ENCODE results near the gene GCNA. TPM values are rescaled to one million over a fixed set of nuclear protein-coding genes. Genes with fewer than 3 reads are reported as not detected.
"Not testable (repeated sequence)": the region's sequence is repeated elsewhere in the genome, so short reads cannot be mapped to it uniquely, and the experiment has no call there.

The GCNA gene
- total RNA-seq, 2 donors from 2014 or later: 0.48 to 3.0 TPM

DNA sequence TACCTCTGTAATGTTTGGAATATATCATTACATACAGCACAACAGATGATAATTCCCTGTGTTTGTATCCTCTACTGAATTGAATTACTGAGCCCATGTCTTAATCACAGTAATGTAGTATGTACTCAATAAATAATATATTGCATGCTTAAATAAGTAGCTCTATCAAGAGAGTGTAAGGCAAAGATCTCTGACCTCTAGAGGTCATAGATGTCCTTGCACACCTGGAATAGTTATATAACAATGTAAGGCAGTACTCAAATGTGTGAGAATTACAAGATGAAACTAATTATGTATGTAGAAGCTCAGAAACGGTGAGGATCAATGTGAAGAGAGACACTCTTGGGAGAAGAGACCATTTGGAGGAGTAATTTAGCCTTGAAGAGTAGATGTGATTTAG lies 14.3 kb upstream of the GCNA start:
- no peak overlapping the region for H3K27ac ChIP-seq
- H3K4me1 ChIP-seq: no peaks in the 10 kb centered on the region
- H3K36me3 ChIP-seq: peaks cover 74% of the 10 kb centered on the region
- H3K27me3 ChIP-seq: no peaks in the 10 kb centered on the region
- no peak for DNase-seq (ENCODE audit: low spot score)
- H3K9me3 ChIP-seq: no peaks in the 10 kb centered on the region
- no peak for TF ChIP-seq CTCF (IDR thresholded peaks at IDR 0.05)
- H3K4me3 ChIP-seq: no peak overlapping the region

DNA sequence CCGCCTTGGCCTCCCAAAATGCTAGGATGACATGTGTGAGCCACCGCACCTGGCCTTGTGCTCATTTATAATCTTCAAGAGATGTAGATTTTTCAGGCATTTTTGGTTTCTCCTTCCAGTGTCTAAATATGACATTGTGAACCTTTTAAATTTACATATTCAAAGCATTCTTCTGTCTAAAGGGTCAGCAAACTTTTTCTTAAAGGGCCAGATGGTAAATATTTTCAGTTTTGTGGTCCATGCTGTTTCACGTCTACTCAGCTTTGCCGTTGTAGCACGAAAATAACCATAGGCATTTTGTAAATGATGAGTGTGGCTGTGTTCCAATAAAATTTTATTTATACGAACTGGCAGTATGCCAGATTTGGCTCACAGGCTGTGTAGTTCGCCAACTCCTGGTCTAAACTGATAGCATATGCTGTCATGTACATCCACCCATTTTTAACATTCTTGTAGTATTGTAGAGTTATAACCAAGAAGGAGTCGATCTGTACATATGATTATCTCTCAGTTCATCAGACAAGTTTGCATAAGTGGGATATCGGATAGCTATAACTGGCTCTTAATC lies 12.7 kb upstream of the GCNA start:
- Histone ChIP-seq H3K36me3 (peaks cover 70% of the 10 kb centered on the region), H3K4me1 (no peaks in the 10 kb centered on the region), H3K9me3 (no peaks in the 10 kb centered on the region), H3K4me3 (no peak overlapping the region), H3K27me3 (no peaks in the 10 kb centered on the region), H3K27ac (no peak overlapping the region)
- TF ChIP-seq CTCF (IDR thresholded peaks at IDR 0.05): no peak
- no peak for DNase-seq (ENCODE audit: low spot score)

DNA sequence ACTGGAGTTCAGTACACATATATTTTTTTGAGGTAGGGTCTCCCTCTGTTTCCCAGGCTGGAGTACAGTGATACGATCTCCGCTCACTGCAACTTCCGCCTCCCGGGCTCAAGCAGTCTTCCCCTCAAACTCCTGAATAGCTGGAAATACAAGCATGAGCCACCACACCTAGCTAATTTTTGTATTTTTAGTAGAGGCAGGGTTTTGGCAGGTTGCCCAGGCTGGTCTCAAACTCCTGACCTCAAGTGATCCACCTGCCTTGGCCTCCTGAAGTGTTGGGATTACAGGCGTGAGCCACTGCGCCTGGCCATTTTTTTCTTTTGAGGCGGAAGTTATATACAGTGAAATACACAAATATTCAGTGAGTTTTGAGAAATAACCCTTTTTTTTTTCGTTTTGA lies 6.8 kb upstream of the GCNA start:
- not testable (repeated sequence) for DNase-seq (ENCODE audit: low spot score); H3K27me3 ChIP-seq; H3K4me3 ChIP-seq; H3K9me3 ChIP-seq; H3K27ac ChIP-seq; H3K4me1 ChIP-seq
- peaks cover 42% of the 10 kb centered on the region for H3K36me3 ChIP-seq

DNA sequence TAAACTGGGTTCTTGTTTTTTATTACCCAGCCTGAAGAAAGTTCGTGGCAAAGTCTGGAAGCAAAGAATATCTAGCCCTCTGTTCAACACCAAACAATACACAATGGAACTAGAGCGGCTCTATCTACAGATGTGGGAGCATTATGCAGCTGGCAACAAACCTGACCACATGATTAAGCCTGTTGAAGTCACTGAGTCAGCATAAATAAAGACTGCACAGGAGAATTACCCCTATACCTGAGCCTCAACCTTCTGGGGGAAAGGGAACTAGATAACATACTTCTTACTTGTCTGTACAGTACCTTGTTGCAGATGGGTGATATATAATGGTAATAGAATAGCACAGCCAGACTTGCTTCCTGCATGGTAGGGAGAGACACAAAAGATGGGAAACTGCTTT lies 4.6 kb upstream of the GCNA start:
- no peak for DNase-seq (ENCODE audit: low spot score)
- H3K27ac ChIP-seq: no peak overlapping the region
- H3K27me3 ChIP-seq: no peaks in the 10 kb centered on the region
- H3K9me3 ChIP-seq: no peaks in the 10 kb centered on the region
- H3K36me3 ChIP-seq: peaks cover 28% of the 10 kb centered on the region
- no peak for TF ChIP-seq CTCF (IDR thresholded peaks at IDR 0.05)
- no peaks in the 10 kb centered on the region for H3K4me1 ChIP-seq
- no peak overlapping the region for H3K4me3 ChIP-seq

DNA sequence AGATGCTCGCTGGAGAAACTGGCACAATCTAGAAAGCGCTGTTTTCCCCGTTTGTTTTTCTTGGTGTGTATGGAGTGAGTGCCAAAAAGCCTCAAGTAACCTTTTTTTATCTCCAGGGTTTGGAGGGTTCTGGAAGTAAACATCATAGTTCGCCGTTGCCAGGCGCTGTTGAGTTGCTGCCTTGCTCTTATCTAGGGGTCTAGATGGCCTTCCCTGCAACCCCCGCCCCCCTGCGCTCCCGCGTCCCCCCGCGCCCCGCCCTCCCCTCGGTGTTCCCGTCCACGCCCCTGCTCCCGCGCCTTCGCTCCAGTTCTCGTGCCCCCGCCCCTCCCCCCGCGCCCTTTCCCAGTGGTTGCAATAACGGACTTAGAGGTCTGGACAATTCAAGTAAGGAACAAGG lies 555 bp upstream of the GCNA start:
- Histone ChIP-seq H3K9me3 (no peaks in the 10 kb centered on the region), H3K36me3 (peaks cover 16% of the 10 kb centered on the region), H3K27ac (no peak overlapping the region), H3K4me3 (no peak overlapping the region), H3K4me1 (no peaks in the 10 kb centered on the region), H3K27me3 (no peaks in the 10 kb centered on the region)
- DNase-seq (ENCODE audit: low spot score): no peak
- TF ChIP-seq CTCF (IDR thresholded peaks at IDR 0.05): no peak

DNA sequence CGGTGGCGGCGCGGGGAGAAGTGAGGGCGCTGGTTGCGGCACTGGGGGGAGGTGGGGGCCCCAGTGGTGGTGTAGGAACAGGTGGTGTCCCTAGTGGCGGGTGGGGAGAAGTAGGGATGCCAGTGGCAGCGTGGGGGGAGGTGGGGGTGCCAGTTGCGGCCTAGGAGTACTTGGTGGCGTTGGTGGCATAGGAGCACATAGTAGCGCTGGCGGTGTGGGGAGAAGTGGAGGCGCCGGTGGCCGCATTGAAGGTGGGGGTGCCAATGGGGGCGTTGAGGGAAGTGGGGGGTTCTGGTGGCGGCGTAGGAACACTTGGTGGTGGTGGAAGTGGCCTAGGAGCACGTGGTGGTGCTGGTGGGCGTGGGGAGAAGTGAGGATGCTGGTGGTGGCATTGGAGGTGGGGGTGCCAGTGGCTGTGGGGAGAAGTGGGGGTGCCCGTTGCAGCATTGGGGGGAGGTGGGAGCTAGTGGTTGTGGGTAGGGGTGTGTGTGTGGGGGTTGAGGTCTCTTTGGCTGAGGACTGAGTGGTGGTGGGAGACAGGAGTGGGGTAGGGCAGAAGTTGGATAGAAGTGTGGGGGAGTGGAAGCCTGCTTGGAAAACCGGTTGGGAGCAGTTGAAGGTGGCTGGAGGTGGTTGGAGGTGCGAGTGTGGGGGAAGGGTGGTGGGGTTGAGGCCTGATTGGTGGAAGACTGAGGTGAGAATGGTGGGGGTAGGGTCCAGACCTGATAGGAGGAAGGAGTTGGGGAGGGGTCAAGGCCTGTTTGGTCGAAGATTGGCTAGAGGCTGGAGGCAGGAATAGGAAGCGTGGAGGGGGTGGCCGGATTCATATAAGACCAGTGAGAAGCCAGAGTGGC lies 1.1 kb downstream of the GCNA start:
- no peak for TF ChIP-seq CTCF (IDR thresholded peaks at IDR 0.05)
- no peak overlapping the region for H3K27ac ChIP-seq
- no peaks in the 10 kb centered on the region for H3K9me3 ChIP-seq
- no peaks in the 10 kb centered on the region for H3K4me1 ChIP-seq
- H3K4me3 ChIP-seq: no peak overlapping the region
- H3K36me3 ChIP-seq: peaks cover 8% of the 10 kb centered on the region
- H3K27me3 ChIP-seq: no peaks in the 10 kb centered on the region
- DNase-seq (ENCODE audit: low spot score): no peak

Data from right atrium auricular region (tissue), 2 donors.